Measurements from ENCODE around the gene GNAZ.

GNAZ gene

GRCh38 chr22:23161029-23161428 lies 90.7 kb downstream of the GNAZ start:
- no peak for DNase-seq

- DNase-seq, result no peak
These were observed 91.3 kb downstream of the GNAZ start for GRCh38 chr22:23161574-23161973.

- no peak for DNase-seq
These were observed 93.3 kb downstream of the GNAZ start for GRCh38 chr22:23163665-23164064.

DNA sequence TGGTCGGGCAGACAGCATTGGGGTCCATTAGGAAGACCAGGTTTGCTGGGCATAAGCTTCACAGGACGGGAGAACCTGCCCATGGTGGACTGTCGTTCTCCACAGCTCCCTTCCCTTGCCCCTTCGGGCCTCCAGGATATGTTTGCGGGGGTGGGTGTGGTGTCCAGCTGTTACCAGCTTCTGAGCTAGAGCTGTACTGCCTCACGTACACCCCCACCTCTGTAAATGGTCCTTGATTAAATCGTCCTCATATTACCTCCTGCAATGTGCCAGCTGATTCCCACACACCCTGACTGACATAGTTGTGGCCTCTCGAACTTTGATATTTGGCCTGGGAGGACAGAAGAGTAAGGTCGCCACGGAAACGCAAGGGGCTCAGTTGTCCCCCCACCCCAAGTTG lies 93.8 kb downstream of the GNAZ start:
- DNase-seq, result no peak

DNA sequence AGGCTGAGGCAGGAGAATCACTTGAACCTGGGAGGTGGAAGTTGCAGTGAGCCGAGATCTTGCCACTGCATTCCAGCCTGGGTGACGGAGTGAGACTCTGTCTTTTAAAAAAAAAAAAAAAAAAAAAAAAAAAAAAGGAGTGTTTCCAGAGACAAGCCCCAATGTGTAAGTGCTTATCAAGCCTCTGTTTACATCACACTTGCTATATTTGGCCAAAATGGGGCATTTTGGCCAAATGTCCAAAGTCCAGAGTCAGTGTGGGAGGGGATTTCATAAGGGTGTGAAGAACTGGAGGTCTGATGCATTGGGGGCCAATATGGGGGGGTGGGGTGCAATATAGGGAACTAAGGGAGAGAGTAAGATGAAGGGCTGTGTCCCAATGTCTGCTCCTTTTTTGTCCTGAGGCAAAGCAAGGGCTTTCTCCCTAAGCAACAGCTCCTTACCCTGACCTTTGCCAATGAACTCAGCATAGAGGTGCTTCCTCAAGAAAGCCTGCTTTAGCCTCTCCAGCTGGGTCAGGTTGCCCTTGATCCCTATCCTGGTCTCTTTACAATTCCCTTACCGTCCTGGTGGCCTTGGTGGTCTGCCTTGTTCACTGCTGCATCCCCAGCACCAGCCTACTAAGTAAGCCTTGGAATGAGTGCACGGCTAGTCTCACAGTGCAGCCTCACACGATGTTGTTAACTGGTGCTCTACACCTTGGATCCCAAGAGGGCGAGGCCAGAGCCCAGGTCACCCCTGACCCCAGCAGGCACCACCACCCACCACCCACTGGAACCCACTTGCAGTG lies 95.9 kb downstream of the GNAZ start:
- DNase-seq, result no peak

- DNase-seq, result no peak
These were observed 96.7 kb downstream of the GNAZ start for GRCh38 chr22:23166841-23167616.

GRCh38 chr22:23168391-23169042 lies 98.2 kb downstream of the GNAZ start:
- DNase-seq, result no peak

- DNase-seq, result no peak
These were observed 98.7 kb downstream of the GNAZ start for GRCh38 chr22:23169043-23169406.

All from activated CD4-positive, alpha-beta T cell treated with anti-CD3 and anti-CD28 coated beads, Interleukin-2, amount 50 U/mL, for 1 hour (primary cell).